Cardiac muscle cell (in vitro differentiated cells and primary cell): ENCODE measurements around the gene EFL1. TPM values are rescaled to one million over a fixed set of nuclear protein-coding genes. Genes with fewer than 3 reads are reported as not detected.
"Not testable (repeated sequence)": the region's sequence is repeated elsewhere in the genome, so short reads cannot be mapped to it uniquely, and the experiment has no call there.

Source experiments
- DNase-seq, 2 donors: peaks; one replicate each; pipeline versions ENCODE4 v3.0.0 to v3.0.0-alpha.2; 2010 to 2017; ENCODE audit warnings: low read depth in 1 of 2, low spot score in 1 of 2
- H3K27ac ChIP-seq: fragments of 200-600 bp; sonication (generic); 2 replicates; pipeline ENCODE4 v1.5.1; 2016
- H3K27me3 ChIP-seq: fragments of 200-600 bp; sonication (generic); 2 replicates; pipeline ENCODE4 v1.6.0; 2016; ENCODE audit warnings: control low read depth
- H3K36me3 ChIP-seq: fragments of 200-600 bp; sonication (generic); 2 replicates; pipeline ENCODE4 v1.5.1; 2016; ENCODE audit warnings: control low read depth
- H3K4me1 ChIP-seq: fragments of 200-600 bp; sonication (generic); 2 replicates; pipeline ENCODE4 v1.8.1; 2017; ENCODE audit warnings: low read depth, mild to moderate bottlenecking, mixed run types
- H3K4me3 ChIP-seq: fragments of 200-600 bp; sonication (generic); 2 replicates; pipeline ENCODE4 v1.5.1; 2016; ENCODE audit warnings: mild to moderate bottlenecking
- H3K9me3 ChIP-seq: fragments of 200-600 bp; sonication (generic); 2 replicates; pipeline ENCODE4 v1.5.1; 2017; ENCODE audit warnings: low read depth, mild to moderate bottlenecking, control low read depth
- CTCF ChIP-seq: IDR thresholded peaks from 2 replicates; pipeline ENCODE4 v1.5.1; 2012; ENCODE audit warnings: low read depth, mild to moderate bottlenecking, low read length
- polyA plus RNA-seq: library from polyadenylated mRNA; unstranded; fragments of >200 nt; fragmentation: Nextera tagmentation; extraction: Ambion mirVana; gene quantifications from 2 replicates; pipeline ENCODE4 v1.2.1, GENCODE V29; 2016
- total RNA-seq: library from RNA; depleted of rRNA; stranded (reverse); fragments of >200 nt; gene quantifications from 2 replicates; pipeline ENCODE4 v1.2.3, GENCODE V29; 2016

The EFL1 gene
- total and polyA plus RNA-seq, 2 experiments from 2014 or later = 46.7 to 54.8 TPM

GRCh38 chr15:82221535-82221934 is 41.0 kb downstream of the EFL1 start:
- peak; percentile 39 to 50 for DNase-seq
- H3K4me1 ChIP-seq, H3K9me3 ChIP-seq, H3K4me3 ChIP-seq, H3K27ac ChIP-seq, H3K36me3 ChIP-seq, H3K27me3 ChIP-seq: not testable (repeated sequence)
- TF ChIP-seq CTCF = peak; percentile 23

GRCh38 chr15:82216092-82216491 is 46.4 kb downstream of the EFL1 start:
- not testable (repeated sequence) for H3K4me1 ChIP-seq, DNase-seq, H3K27ac ChIP-seq, H3K27me3 ChIP-seq, H3K36me3 ChIP-seq, H3K9me3 ChIP-seq, H3K4me3 ChIP-seq

GRCh38 chr15:82212201-82212600 is 50.3 kb downstream of the EFL1 start:
- not testable (repeated sequence) for H3K27ac ChIP-seq, H3K4me3 ChIP-seq, H3K4me1 ChIP-seq, DNase-seq, H3K36me3 ChIP-seq, H3K9me3 ChIP-seq, H3K27me3 ChIP-seq

- H3K27ac ChIP-seq, H3K36me3 ChIP-seq, H3K9me3 ChIP-seq, H3K27me3 ChIP-seq, H3K4me1 ChIP-seq, H3K4me3 ChIP-seq: not testable (repeated sequence)
- DNase-seq = peak in 1 of 2 donors; percentile 18
Measured at GRCh38 chr15:82210066-82210597, 52.4 kb downstream of the EFL1 start.

- DNase-seq, H3K36me3 ChIP-seq, H3K27ac ChIP-seq, H3K9me3 ChIP-seq, H3K4me1 ChIP-seq, H3K27me3 ChIP-seq, H3K4me3 ChIP-seq: not testable (repeated sequence)
Measured at GRCh38 chr15:82204575-82204974, 58.0 kb downstream of the EFL1 start.

- Histone ChIP-seq H3K9me3 (no peaks in the 10 kb centered on the region), H3K4me1 (no peaks in the 10 kb centered on the region), H3K27ac (no peak overlapping the region), H3K4me3 (no peak overlapping the region), H3K36me3 (no peaks in the 10 kb centered on the region), H3K27me3 (no peaks in the 10 kb centered on the region)
- TF ChIP-seq CTCF = peak; percentile 74
- peak; percentile 82 to 84 for DNase-seq
Measured at GRCh38 chr15:82197733-82198594, 64.6 kb downstream of the EFL1 start.

GRCh38 chr15:82196353-82196752 is 66.2 kb downstream of the EFL1 start:
- Histone ChIP-seq H3K9me3 (no peaks in the 10 kb centered on the region), H3K27ac (no peak overlapping the region), H3K36me3 (no peaks in the 10 kb centered on the region), H3K4me3 (no peak overlapping the region), H3K27me3 (no peaks in the 10 kb centered on the region), H3K4me1 (no peaks in the 10 kb centered on the region)
- no peak for TF ChIP-seq CTCF
- DNase-seq = no peak

GRCh38 chr15:82195818-82196217 is 66.7 kb downstream of the EFL1 start:
- H3K9me3 ChIP-seq, H3K4me1 ChIP-seq, H3K4me3 ChIP-seq, H3K27me3 ChIP-seq, H3K27ac ChIP-seq, H3K36me3 ChIP-seq: not testable (repeated sequence)
- DNase-seq = peak in 1 of 2 donors; percentile 16

- not testable (repeated sequence) for DNase-seq, H3K27ac ChIP-seq, H3K36me3 ChIP-seq, H3K4me3 ChIP-seq, H3K27me3 ChIP-seq, H3K4me1 ChIP-seq, H3K9me3 ChIP-seq
Measured at GRCh38 chr15:82194488-82194887, 68.0 kb downstream of the EFL1 start.

GRCh38 chr15:82193435-82193834 is 69.1 kb downstream of the EFL1 start:
- H3K36me3 ChIP-seq, H3K27ac ChIP-seq, H3K9me3 ChIP-seq: not testable (repeated sequence)

GRCh38 chr15:82192394-82192793 is 70.1 kb downstream of the EFL1 start:
- not testable (repeated sequence) for H3K4me3 ChIP-seq, H3K9me3 ChIP-seq, H3K27me3 ChIP-seq, H3K27ac ChIP-seq, H3K36me3 ChIP-seq, H3K4me1 ChIP-seq, DNase-seq

More at GRCh38 chr15:82193435-82193834, 69.1 kb downstream of the EFL1 start:
- H3K4me1 ChIP-seq, H3K4me3 ChIP-seq, H3K27me3 ChIP-seq, DNase-seq: not testable (repeated sequence)
